GM21723 (cell line): Measurements from ENCODE around the gene RPRD2.
"Not testable (repeated sequence)": the region's sequence is repeated elsewhere in the genome, so short reads cannot be mapped to it uniquely, and the experiment has no call there.

Experiments
- ATAC-seq: cut with Tn5 transposase; IDR thresholded peaks from one replicate; pipeline ENCODE4 v1.9.1; 2021; ENCODE audit warnings: mild to moderate bottlenecking, moderate library complexity; ENCODE audit not compliant: unreplicated experiment

The RPRD2 gene

GRCh38 chr1:150363426-150364230 lies at the start of gene RPRD2:
RPRD2 (plus strand) TSS chr1:150364147; CDS start chr1:150364715, 568 bp downstream.
- peak; percentile 73 for ATAC-seq

- not testable (repeated sequence) for ATAC-seq
Measured at GRCh38 chr1:150314691-150315090, 49.3 kb upstream of the RPRD2 start.

GRCh38 chr1:150320667-150320978 lies 43.3 kb upstream of the RPRD2 start:
- no peak for ATAC-seq

- no peak for ATAC-seq
Measured at GRCh38 chr1:150321826-150322166, 42.2 kb upstream of the RPRD2 start.

- no peak for ATAC-seq
Measured at GRCh38 chr1:150322310-150322709, 41.6 kb upstream of the RPRD2 start.

- no peak for ATAC-seq
Measured at GRCh38 chr1:150332651-150333290, 31.2 kb upstream of the RPRD2 start.

- ATAC-seq: no peak
Measured at GRCh38 chr1:150346316-150346715, 17.6 kb upstream of the RPRD2 start.

GRCh38 chr1:150352866-150353265 lies 11.1 kb upstream of the RPRD2 start:
- ATAC-seq: no peak

GRCh38 chr1:150362721-150363425 lies 1.1 kb upstream of the RPRD2 start:
- ATAC-seq: no peak

GRCh38 chr1:150364231-150365003 lies 470 bp downstream of the RPRD2 start:
- ATAC-seq: peak; percentile 25

GRCh38 chr1:150365941-150366340 lies 2.0 kb downstream of the RPRD2 start:
- ATAC-seq: no peak

- ATAC-seq: no peak
Measured at GRCh38 chr1:150366416-150367296, 2.7 kb downstream of the RPRD2 start.

GRCh38 chr1:150371110-150371509 lies 7.2 kb downstream of the RPRD2 start:
- no peak for ATAC-seq

GRCh38 chr1:150372580-150372979 lies 8.6 kb downstream of the RPRD2 start:
- no peak for ATAC-seq

- ATAC-seq: no peak
Measured at GRCh38 chr1:150376110-150376509, 12.2 kb downstream of the RPRD2 start.

GRCh38 chr1:150383631-150384324 lies 19.8 kb downstream of the RPRD2 start:
- ATAC-seq: no peak

GRCh38 chr1:150385537-150386445 lies 21.8 kb downstream of the RPRD2 start:
- ATAC-seq: no peak

- no peak for ATAC-seq
Measured at GRCh38 chr1:150386592-150386991, 22.6 kb downstream of the RPRD2 start.

GRCh38 chr1:150387200-150387599 lies 23.3 kb downstream of the RPRD2 start:
- ATAC-seq: no peak
